ENCODE measurements around the gene ZNRF1.

DNA sequence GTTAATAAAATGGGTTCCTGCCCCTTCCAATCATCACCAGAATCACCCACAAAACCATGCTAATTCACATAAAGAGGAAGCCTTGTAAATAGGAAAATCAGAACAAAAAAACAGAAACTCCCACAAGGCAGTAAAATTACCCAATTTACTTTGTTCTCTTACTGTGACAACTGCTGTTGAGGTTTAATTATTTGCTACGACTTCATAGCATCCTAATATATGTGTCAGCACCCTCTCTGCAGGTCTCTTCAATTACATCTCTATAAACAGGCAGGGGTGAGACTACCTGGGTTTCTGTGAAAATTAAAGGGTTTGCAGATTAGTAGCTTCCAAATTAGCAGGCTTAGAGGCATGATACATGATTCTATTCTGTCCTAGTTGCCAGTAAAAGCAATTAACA lies 16.6 kb upstream of the ZNRF1 start:
- TF ChIP-seq POLR2AphosphoS5 (IDR thresholded peaks at IDR 0.05) = no peak
- TF ChIP-seq, protein P1, sequence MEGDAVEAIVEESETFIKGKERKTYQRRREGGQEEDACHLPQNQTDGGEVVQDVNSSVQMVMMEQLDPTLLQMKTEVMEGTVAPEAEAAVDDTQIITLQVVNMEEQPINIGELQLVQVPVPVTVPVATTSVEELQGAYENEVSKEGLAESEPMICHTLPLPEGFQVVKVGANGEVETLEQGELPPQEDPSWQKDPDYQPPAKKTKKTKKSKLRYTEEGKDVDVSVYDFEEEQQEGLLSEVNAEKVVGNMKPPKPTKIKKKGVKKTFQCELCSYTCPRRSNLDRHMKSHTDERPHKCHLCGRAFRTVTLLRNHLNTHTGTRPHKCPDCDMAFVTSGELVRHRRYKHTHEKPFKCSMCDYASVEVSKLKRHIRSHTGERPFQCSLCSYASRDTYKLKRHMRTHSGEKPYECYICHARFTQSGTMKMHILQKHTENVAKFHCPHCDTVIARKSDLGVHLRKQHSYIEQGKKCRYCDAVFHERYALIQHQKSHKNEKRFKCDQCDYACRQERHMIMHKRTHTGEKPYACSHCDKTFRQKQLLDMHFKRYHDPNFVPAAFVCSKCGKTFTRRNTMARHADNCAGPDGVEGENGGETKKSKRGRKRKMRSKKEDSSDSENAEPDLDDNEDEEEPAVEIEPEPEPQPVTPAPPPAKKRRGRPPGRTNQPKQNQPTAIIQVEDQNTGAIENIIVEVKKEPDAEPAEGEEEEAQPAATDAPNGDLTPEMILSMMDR (IDR thresholded peaks at IDR 0.05) = no peak
- TF ChIP-seq POLR2A (IDR thresholded peaks at IDR 0.05) = no peak
- TF ChIP-seq EP300 (IDR thresholded peaks at IDR 0.05) = no peak

All from suprapubic skin (tissue), 4 donors.